Measurements from ENCODE around the gene C6orf136. TPM values are rescaled to one million over a fixed set of nuclear protein-coding genes. Genes with fewer than 3 reads are reported as not detected.

C6orf136 gene
- total and polyA plus RNA-seq, 9 of the 15 experiments (the other 6 are each of a cell fraction or from before 2014, with no cell fraction given), result 14.1 to 63.1 (median 18.4) TPM

- TF ChIP-seq GTF3C2 (IDR thresholded peaks at IDR 0.05; ENCODE audit: borderline replicate concordance, extremely low read depth, insufficient read length) (no peak), SRSF9 (IDR thresholded peaks at IDR 0.05; ENCODE audit: borderline replicate concordance, low read depth, low read length) (no peak), TARDBP (IDR thresholded peaks at IDR 0.05) (peak; percentile 96), ZNF165 (CRISPR knock-in tag; IDR thresholded peaks at IDR 0.05; ENCODE audit: borderline replicate concordance) (no peak), BCOR (IDR thresholded peaks at IDR 0.05) (peak; percentile 63; the same call in 1 of the 2 replicates), ZNF707 (CRISPR knock-in tag; conservative IDR thresholded peaks at IDR 0.05) (no peak), ZNF609 (CRISPR knock-in tag; IDR thresholded peaks at IDR 0.05; ENCODE audit: borderline replicate concordance) (peak; percentile 37; the same call in 1 of the 2 replicates), SMC3 (conservative IDR thresholded peaks at IDR 0.05; ENCODE audit: insufficient read depth, low read depth, low read length) (no peak), HDAC6 (IDR thresholded peaks at IDR 0.05; ENCODE audit: low read depth, low read length) (no peak), ZNF778 (CRISPR knock-in tag; IDR thresholded peaks at IDR 0.05) (no peak), ZNF197 (CRISPR knock-in tag; IDR thresholded peaks at IDR 0.05; ENCODE audit: low read depth) (no peak), CHAMP1 (IDR thresholded peaks at IDR 0.05) (no peak), SNIP1 (IDR thresholded peaks at IDR 0.05; ENCODE audit: low read depth) (no peak), RNF219 (CRISPR knock-in tag; IDR thresholded peaks at IDR 0.05) (no peak), LCOR (CRISPR knock-in tag; IDR thresholded peaks at IDR 0.05) (peak; percentile 83; the same call in 1 of the 2 replicates)
These were observed 40.1 kb downstream of the C6orf136 start (continued) for GRCh38 chr6:30686908-30687658.

Data from K562 (cell line).